BLaER1 (cell line): ENCODE results near the gene ATP2B2.

Experiments
- H3K27ac ChIP-seq: shearing (Covaris generic); formaldehyde crosslinking; 2 replicates; pipeline ENCODE4 v1.8.1; 2022
- H3K27me3 ChIP-seq: shearing (Covaris generic); formaldehyde crosslinking; 2 replicates; pipeline ENCODE4 v1.8.1; 2022
- H3K36me3 ChIP-seq: shearing (Covaris generic); formaldehyde crosslinking; 2 replicates; pipeline ENCODE4 v1.8.1; 2022
- H3K4me1 ChIP-seq: shearing (Covaris generic); formaldehyde crosslinking; 2 replicates; pipeline ENCODE4 v1.8.1; 2022
- H3K4me2 ChIP-seq: shearing (Covaris generic); formaldehyde crosslinking; 2 replicates; pipeline ENCODE4 v1.8.1; 2022
- H3K4me3 ChIP-seq: shearing (Covaris generic); formaldehyde crosslinking; 2 replicates; pipeline ENCODE4 v1.8.1; 2022
- H3K9ac ChIP-seq: shearing (Covaris generic); formaldehyde crosslinking; 2 replicates; pipeline ENCODE4 v1.8.1; 2022
- H3K9me3 ChIP-seq: shearing (Covaris generic); formaldehyde crosslinking; 2 replicates; pipeline ENCODE4 v1.8.1; 2022
- H4K20me1 ChIP-seq: shearing (Covaris generic); formaldehyde crosslinking; 2 replicates; pipeline ENCODE4 v1.8.1; 2022
- Cebpa-rat ChIP-seq: shearing (Covaris generic); IDR thresholded peaks from 2 replicates; pipeline ENCODE4 v1.8.1; 2022

Gene ATP2B2

GRCh38 chr3:10359761-10360161, 145.6 kb downstream of the ATP2B2 start:
- H3K27me3 ChIP-seq: no peaks in the 10 kb centered on the region
- H4K20me1 ChIP-seq: no peaks in the 10 kb centered on the region
- peak overlapping the region; percentile 62; the same call in 1 of the 2 replicates for H3K9ac ChIP-seq
- H3K9me3 ChIP-seq: no peaks in the 10 kb centered on the region
- H3K4me3 ChIP-seq: no peak overlapping the region
- peak overlapping the region; percentile 95 for H3K4me2 ChIP-seq
- H3K4me1 ChIP-seq: peaks cover 82% of the 10 kb centered on the region
- H3K27ac ChIP-seq: peak overlapping the region; percentile 79
- peaks cover 20% of the 10 kb centered on the region for H3K36me3 ChIP-seq
- TF ChIP-seq Cebpa-rat: no peak

DNA sequence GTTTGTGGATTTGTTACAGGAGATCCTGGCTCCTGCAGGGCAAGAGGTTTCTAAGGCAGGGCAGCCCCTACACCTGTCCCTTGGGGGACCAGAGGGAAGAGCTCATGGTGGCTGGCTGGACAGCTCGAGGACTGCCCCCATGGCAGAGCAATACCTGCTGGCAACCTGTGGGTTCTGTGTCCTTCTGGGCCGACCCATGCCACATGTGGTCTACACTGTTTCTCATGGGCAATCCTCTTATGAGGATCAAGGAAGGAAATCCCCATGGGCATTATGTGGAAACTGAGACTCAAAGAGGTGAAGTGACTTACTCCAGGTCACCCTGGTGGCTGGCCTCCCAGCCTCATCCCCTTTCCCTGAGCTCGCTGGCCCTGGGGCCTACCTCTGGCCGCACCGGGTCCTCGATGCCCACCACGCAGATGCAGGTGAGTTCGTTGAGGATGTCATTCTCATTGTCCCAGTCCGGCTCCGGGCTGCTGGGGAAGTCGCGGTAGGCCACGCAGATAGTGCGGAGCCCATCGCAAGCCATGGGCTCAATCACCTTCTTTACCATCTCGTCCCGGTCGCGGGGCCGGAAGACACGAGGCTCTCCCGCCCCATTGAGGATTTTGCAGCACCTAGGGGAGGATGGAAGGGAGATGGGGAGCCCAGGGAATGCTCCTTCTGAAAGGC, 146.9 kb downstream of the ATP2B2 start:
- H3K27me3 ChIP-seq: no peaks in the 10 kb centered on the region
- no peaks in the 10 kb centered on the region for H3K9me3 ChIP-seq
- no peak for TF ChIP-seq Cebpa-rat
- H3K27ac ChIP-seq: peak overlapping the region; percentile 79
- peak overlapping the region; percentile 62 for H3K9ac ChIP-seq
- H4K20me1 ChIP-seq: no peaks in the 10 kb centered on the region
- peak overlapping the region; percentile 44 for H3K4me3 ChIP-seq
- H3K4me2 ChIP-seq: peak overlapping the region; percentile 95
- peaks cover 13% of the 10 kb centered on the region for H3K36me3 ChIP-seq
- peaks cover 89% of the 10 kb centered on the region for H3K4me1 ChIP-seq

DNA sequence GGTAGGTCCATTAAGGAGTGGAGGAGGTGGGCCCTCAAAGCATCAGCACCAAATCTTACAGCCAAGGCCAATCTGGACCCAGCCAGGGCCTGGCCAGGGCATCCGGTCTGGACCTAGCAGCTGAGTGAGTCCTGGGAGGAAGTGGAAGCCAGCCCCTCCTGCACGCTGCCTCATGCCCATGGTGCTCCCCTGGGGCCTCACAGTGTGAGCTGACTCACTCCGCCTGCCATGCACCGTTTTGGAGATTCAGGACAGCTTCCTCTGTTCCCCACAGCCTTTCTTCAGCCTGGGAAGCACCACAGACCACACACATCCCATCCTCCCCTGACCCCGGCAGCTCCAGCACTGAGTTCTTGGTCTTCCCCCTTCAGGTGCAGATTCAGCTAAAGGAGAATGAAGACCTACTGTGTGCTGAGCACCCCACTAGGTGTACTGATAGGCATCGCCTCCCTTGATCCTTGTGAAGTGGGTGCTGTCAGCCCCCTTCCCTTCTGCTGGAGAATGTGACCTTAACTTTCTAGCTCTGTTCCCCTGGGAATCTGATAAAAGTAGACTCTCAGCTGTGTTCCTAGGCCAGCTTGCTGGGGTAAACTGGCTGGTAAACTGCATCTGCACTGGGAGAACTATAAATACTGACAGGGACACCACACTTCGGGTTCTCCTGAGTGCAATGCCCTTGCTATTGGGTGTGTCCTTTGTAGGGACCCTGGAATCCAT, 147.6 kb downstream of the ATP2B2 start:
- H3K4me1 ChIP-seq: peaks cover 96% of the 10 kb centered on the region
- peak overlapping the region; percentile 95 for H3K4me2 ChIP-seq
- no peaks in the 10 kb centered on the region for H4K20me1 ChIP-seq
- H3K4me3 ChIP-seq: peak overlapping the region; percentile 44
- no peaks in the 10 kb centered on the region for H3K27me3 ChIP-seq
- no peak for TF ChIP-seq Cebpa-rat
- H3K36me3 ChIP-seq: peaks cover 9% of the 10 kb centered on the region
- H3K27ac ChIP-seq: peak overlapping the region; percentile 79
- no peaks in the 10 kb centered on the region for H3K9me3 ChIP-seq
- peak overlapping the region; percentile 62 for H3K9ac ChIP-seq

- Histone ChIP-seq H3K9me3 (no peaks in the 10 kb centered on the region), H3K36me3 (peaks cover 5% of the 10 kb centered on the region), H3K4me3 (0 out of 2 replicates have a peak overlapping the region, but pooled peaks have one; percentile 44), H4K20me1 (no peaks in the 10 kb centered on the region), H3K27me3 (no peaks in the 10 kb centered on the region), H3K9ac (peak overlapping the region; percentile 62; the same call in 1 of the 2 replicates), H3K4me2 (peak overlapping the region; percentile 95), H3K4me1 (peaks cover 99% of the 10 kb centered on the region), H3K27ac (peak overlapping the region; percentile 79)
- TF ChIP-seq Cebpa-rat: no peak
Measured at GRCh38 chr3:10357095-10357494, 148.3 kb downstream of the ATP2B2 start.

- Histone ChIP-seq H3K9ac (peak overlapping the region; percentile 62; the same call in 1 of the 2 replicates), H3K36me3 (peaks cover 4% of the 10 kb centered on the region), H3K4me2 (peak overlapping the region; percentile 95), H4K20me1 (no peaks in the 10 kb centered on the region), H3K4me1 (peaks cover 99% of the 10 kb centered on the region), H3K27me3 (no peaks in the 10 kb centered on the region), H3K27ac (peak overlapping the region; percentile 79), H3K4me3 (no peak overlapping the region), H3K9me3 (no peaks in the 10 kb centered on the region)
- no peak for TF ChIP-seq Cebpa-rat
Measured at GRCh38 chr3:10356461-10356981, 148.9 kb downstream of the ATP2B2 start.

- Histone ChIP-seq H3K27ac (peak overlapping the region; percentile 87), H3K4me3 (peak overlapping the region; percentile 54), H4K20me1 (no peaks in the 10 kb centered on the region), H3K9ac (peak overlapping the region; percentile 74), H3K36me3 (peaks cover 10% of the 10 kb centered on the region; the same call in 1 of the 2 replicates), H3K27me3 (no peaks in the 10 kb centered on the region), H3K4me2 (peak overlapping the region; percentile 89), H3K4me1 (peaks cover 99% of the 10 kb centered on the region), H3K9me3 (no peaks in the 10 kb centered on the region)
- no peak for TF ChIP-seq Cebpa-rat
Measured at GRCh38 chr3:10354361-10355015, 150.9 kb downstream of the ATP2B2 start.

DNA sequence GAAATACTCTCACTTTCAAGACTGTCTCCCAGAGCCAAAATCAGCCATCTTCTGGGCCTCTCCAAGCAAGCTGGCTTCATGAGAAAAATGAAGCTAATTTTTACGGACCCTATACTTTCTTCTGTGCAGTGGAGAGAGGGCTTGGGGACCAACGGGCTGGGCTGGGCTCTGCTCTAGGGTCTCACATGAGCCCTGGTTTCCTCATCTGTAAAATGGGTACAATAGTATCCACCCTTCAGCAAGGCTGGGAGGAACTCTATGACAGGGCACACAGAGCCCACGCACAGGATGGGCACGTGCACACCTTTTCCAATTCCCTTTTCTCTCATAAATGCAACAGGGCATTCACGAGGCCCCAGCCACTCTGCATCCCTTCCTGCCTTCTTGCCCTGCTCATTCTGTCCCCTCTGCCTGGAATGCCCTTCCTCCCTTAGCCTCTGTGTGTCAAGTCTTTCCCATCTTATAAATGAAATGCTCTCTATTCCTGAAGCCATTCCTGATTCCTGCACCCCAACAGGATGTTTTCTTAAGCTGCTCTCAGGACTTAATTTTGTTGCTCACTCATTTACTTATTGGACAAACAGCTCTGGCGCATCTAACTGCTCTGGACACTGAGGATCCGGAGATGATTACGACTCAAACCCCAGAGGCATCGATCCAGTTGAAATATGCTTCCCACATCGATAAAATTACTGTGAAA, 151.6 kb downstream of the ATP2B2 start:
- Histone ChIP-seq H3K27ac (peak overlapping the region; percentile 87), H3K4me1 (peaks cover 99% of the 10 kb centered on the region), H3K36me3 (peaks cover 10% of the 10 kb centered on the region; the same call in 1 of the 2 replicates), H3K9ac (peak overlapping the region; percentile 74), H3K9me3 (no peaks in the 10 kb centered on the region), H3K27me3 (no peaks in the 10 kb centered on the region), H3K4me3 (peak overlapping the region; percentile 54), H4K20me1 (no peaks in the 10 kb centered on the region), H3K4me2 (peak overlapping the region; percentile 89)
- no peak for TF ChIP-seq Cebpa-rat

DNA sequence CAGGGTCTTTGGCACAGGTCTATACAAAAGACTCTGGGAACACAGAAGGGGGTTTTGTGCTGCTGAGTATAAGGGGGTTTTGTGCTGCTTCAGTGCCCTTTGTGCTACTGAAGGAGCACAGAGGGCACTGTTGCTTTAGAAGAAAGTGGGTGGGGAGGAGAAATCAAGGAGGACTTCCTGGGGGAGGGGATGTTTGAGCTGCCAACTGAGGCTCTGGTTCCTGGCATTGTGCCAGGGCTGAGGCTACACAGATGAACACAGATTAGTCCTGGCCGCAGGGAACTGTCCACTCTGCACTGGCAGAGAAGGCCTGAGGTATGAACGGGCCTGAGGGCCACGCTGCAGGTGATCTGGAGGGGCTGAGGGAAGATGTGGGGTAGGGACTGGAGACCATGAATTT, 152.2 kb downstream of the ATP2B2 start:
- no peak for TF ChIP-seq Cebpa-rat
- H3K4me1 ChIP-seq: peaks cover 99% of the 10 kb centered on the region
- H3K36me3 ChIP-seq: peaks cover 6% of the 10 kb centered on the region; the same call in 1 of the 2 replicates
- no peak overlapping the region for H3K4me3 ChIP-seq
- peak overlapping the region; percentile 87 for H3K27ac ChIP-seq
- peak overlapping the region; percentile 74; the same call in 1 of the 2 replicates for H3K9ac ChIP-seq
- H3K9me3 ChIP-seq: no peaks in the 10 kb centered on the region
- H4K20me1 ChIP-seq: no peaks in the 10 kb centered on the region
- peak overlapping the region; percentile 89 for H3K4me2 ChIP-seq
- no peaks in the 10 kb centered on the region for H3K27me3 ChIP-seq
